ENCODE measurements around the gene BTBD9.

- TF ChIP-seq CTCF (IDR thresholded peaks at IDR 0.05) (no peak), POLR2A (IDR thresholded peaks at IDR 0.05; ENCODE audit: low read length) (no peak), SMC3 (IDR thresholded peaks at IDR 0.05) (no peak), RCOR1 (IDR thresholded peaks at IDR 0.05; ENCODE audit: low read depth, low read length) (no peak), CHD2 (IDR thresholded peaks at IDR 0.05; ENCODE audit: low read length, partially characterized antibody) (no peak), CHD4 (IDR thresholded peaks at IDR 0.05; ENCODE audit: borderline replicate concordance) (no peak), EP300 (IDR thresholded peaks at IDR 0.05) (no peak), HMGXB4 (CRISPR knock-in tag; IDR thresholded peaks at IDR 0.05; ENCODE audit: borderline replicate concordance) (no peak), SREBF2 (IDR thresholded peaks at IDR 0.05) (no peak), FOSL2 (IDR thresholded peaks at IDR 0.05) (no peak), FOSL2 (CRISPR knock-in tag; IDR thresholded peaks at IDR 0.05) (no peak), PBX3 (IDR thresholded peaks at IDR 0.05) (no peak)
Observed at GRCh38 chr6:38543022-38543421, 96.7 kb downstream of the BTBD9 start.

Measured in A549 (cell line).